ENCODE data around the gene ANKS1A. TPM values are rescaled to one million over a fixed set of nuclear protein-coding genes. Genes with fewer than 3 reads are reported as not detected.
A peak's percentile ranks its signal among the peaks of the same experiment; 100 is the strongest.

The ANKS1A gene
- total RNA-seq, 1 donor from 2014 or later = 43.2 TPM

GRCh38 chr6:35037664-35038038 is 148.6 kb downstream of the ANKS1A start:
- no peak for DNase-seq (ENCODE audit: low spot score)

GRCh38 chr6:35038076-35038475 is 149.0 kb downstream of the ANKS1A start:
- DNase-seq (ENCODE audit: low spot score) = no peak

- no peak for DNase-seq (ENCODE audit: low spot score)
These were observed 151.3 kb downstream of the ANKS1A start for GRCh38 chr6:35040398-35040797.

- DNase-seq (ENCODE audit: low spot score) = no peak
These were observed 152.2 kb downstream of the ANKS1A start for GRCh38 chr6:35041086-35041861.

- DNase-seq (ENCODE audit: low spot score) = no peak
These were observed 153.2 kb downstream of the ANKS1A start for GRCh38 chr6:35042031-35042815.

GRCh38 chr6:35043381-35044130 is 154.5 kb downstream of the ANKS1A start:
- DNase-seq (ENCODE audit: low spot score) = no peak

GRCh38 chr6:35044145-35044745 is 155.2 kb downstream of the ANKS1A start:
- DNase-seq (ENCODE audit: low spot score) = peak; percentile 72

GRCh38 chr6:35044761-35045421 is 155.8 kb downstream of the ANKS1A start:
- DNase-seq (ENCODE audit: low spot score) = no peak

- DNase-seq (ENCODE audit: low spot score) = no peak
These were observed 157.0 kb downstream of the ANKS1A start for GRCh38 chr6:35046103-35046502.

- no peak for DNase-seq (ENCODE audit: low spot score)
These were observed 157.8 kb downstream of the ANKS1A start for GRCh38 chr6:35046862-35047261.

- no peak for DNase-seq (ENCODE audit: low spot score)
These were observed 158.4 kb downstream of the ANKS1A start for GRCh38 chr6:35047265-35048011.

- no peak for DNase-seq (ENCODE audit: low spot score)
These were observed 159.1 kb downstream of the ANKS1A start for GRCh38 chr6:35048031-35048613.

- DNase-seq (ENCODE audit: low spot score) = peak; percentile 67
These were observed 159.6 kb downstream of the ANKS1A start for GRCh38 chr6:35048631-35049083.

GRCh38 chr6:35049156-35049735 is 160.2 kb downstream of the ANKS1A start:
- no peak for DNase-seq (ENCODE audit: low spot score)

GRCh38 chr6:35049900-35050756 is 161.1 kb downstream of the ANKS1A start:
- DNase-seq (ENCODE audit: low spot score) = peak; percentile 50

- no peak for DNase-seq (ENCODE audit: low spot score)
These were observed 161.8 kb downstream of the ANKS1A start for GRCh38 chr6:35050757-35051330.

- DNase-seq (ENCODE audit: low spot score) = no peak
These were observed 162.3 kb downstream of the ANKS1A start for GRCh38 chr6:35051396-35051795.

- no peak for DNase-seq (ENCODE audit: low spot score)
These were observed 163.0 kb downstream of the ANKS1A start for GRCh38 chr6:35051997-35052583.
